ENCODE results near the gene SLC8A1. TPM values are rescaled to one million over a fixed set of nuclear protein-coding genes. Genes with fewer than 3 reads are reported as not detected.

The SLC8A1 gene
- total RNA-seq, 1 experiment from 2014 or later = 1.7 TPM

DNA sequence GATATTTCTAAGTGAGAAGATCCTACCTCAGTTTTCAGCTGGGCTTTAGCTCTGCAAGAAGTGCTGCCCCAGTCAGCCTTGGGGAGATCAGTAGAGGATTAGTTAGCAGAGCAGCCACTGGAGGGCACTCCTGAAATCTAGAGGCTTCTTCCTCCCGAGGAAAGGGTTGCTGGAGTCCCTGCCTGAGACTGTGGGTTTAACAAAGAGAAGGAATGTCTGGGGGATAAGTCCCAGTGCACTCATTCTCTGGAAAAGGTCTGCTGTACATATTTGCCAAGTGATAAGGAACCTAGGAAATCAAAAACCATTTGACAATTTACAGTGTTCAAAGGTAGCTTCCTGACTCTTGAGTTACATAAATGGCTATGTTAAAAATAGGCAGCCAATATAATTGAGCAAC lies 207.2 kb downstream of the SLC8A1 start:
- peaks cover 5 to 8% of the 10 kb centered on the region in 2 experiments; a peak in 2 of 5 replicates for H3K9me3 Mint-ChIP-seq
- Histone ChIP-seq H3K4me2 (ENCODE audit: insufficient read depth, insufficient read length, low read length) (no peak overlapping the region), H4K5ac (ENCODE audit: insufficient read length, low read depth, low read length) (no peak overlapping the region), H3K79me2 (ENCODE audit: insufficient read depth, low read length) (no peaks in the 10 kb centered on the region), H3T11ph (ENCODE audit: low read length) (no peak overlapping the region), H2BK120ac (ENCODE audit: low read depth, low read length, poor library complexity, severe bottlenecking) (no peak overlapping the region), H4K20me1 (ENCODE audit: control insufficient read depth, insufficient read depth, insufficient read length) (no peaks in the 10 kb centered on the region), H2BK15ac (ENCODE audit: low read depth, low read length) (no peak overlapping the region), H2AFZ (ENCODE audit: low read length) (no peak overlapping the region), H2BK5ac (ENCODE audit: insufficient read length, low read length) (no peak overlapping the region), H2BK20ac (ENCODE audit: low read depth, low read length, poor library complexity, severe bottlenecking) (no peak overlapping the region), H3K23ac (ENCODE audit: insufficient read length, low read depth, low read length) (no peak overlapping the region), H3K9me3 (ENCODE audit: control insufficient read depth, low read depth, low read length) (no peaks in the 10 kb centered on the region), H2BK12ac (ENCODE audit: insufficient read length, low read depth, low read length) (no peak overlapping the region), H3K4me1 (ENCODE audit: insufficient read depth, low read length) (peaks cover 11% of the 10 kb centered on the region), H4K8ac (replicated peaks; ENCODE audit: insufficient read length, low read depth, low read length) (no peak overlapping the region), H3K56ac (ENCODE audit: insufficient read length, low read depth, low read length) (no peak overlapping the region), H3K27me3 (ENCODE audit: insufficient read depth, low read length) (no peaks in the 10 kb centered on the region), H3K4ac (ENCODE audit: low read depth, low read length) (no peak overlapping the region), H4K91ac (ENCODE audit: insufficient read length, low read depth, low read length) (no peak overlapping the region), H3K27ac (ENCODE audit: insufficient read length, low read depth, low read length) (no peak overlapping the region), H3K18ac (ENCODE audit: insufficient read length, low read depth, low read length) (no peak overlapping the region), H3K23me2 (ENCODE audit: insufficient read length, low read depth, low read length, poor library complexity, severe bottlenecking) (no peaks in the 10 kb centered on the region), H2AK5ac (ENCODE audit: insufficient read length, low read length) (no peak overlapping the region), H3K9ac (ENCODE audit: extremely low read depth, insufficient read length, low read length) (no peak overlapping the region), H3K14ac (ENCODE audit: insufficient read depth, low read length) (no peak overlapping the region), H3K79me1 (ENCODE audit: insufficient read depth, low read depth, low read length, poor library complexity, severe bottlenecking) (no peaks in the 10 kb centered on the region)
- H3K36me3 Mint-ChIP-seq (ENCODE audit: insufficient read depth in 1 of 3, low read depth in 3 of 3) = peaks cover 0 to 6% (median 3%) of the 10 kb centered on the region in 3 experiments; a peak in 3 of 7 replicates
- no peaks in the 10 kb centered on the region for H3K27me3 Mint-ChIP-seq (ENCODE audit: low read depth)
- peak overlapping the region in 1 of 3 experiments; percentile 50; a peak in 1 of 7 replicates for H3K27ac Mint-ChIP-seq
- H3K4me1 Mint-ChIP-seq = peaks cover 33 to 34% of the 10 kb centered on the region in 2 experiments
- peak; percentile 80 for DNase-seq
- H3K4me3 Mint-ChIP-seq = no peak overlapping the region
- peak; percentile 72 for TF ChIP-seq CTCF (conservative IDR thresholded peaks at IDR 0.05)
- WGBS (ENCODE audit: extremely low coverage, insufficient read length, low lambda C conversion rate) = no CpG with 5 or more reads among the region's 1 CpG

Data from H9 (cell line).